Measurements from ENCODE around the gene SLC37A1. TPM values are rescaled to one million over a fixed set of nuclear protein-coding genes. Genes with fewer than 3 reads are reported as not detected.
A peak's percentile ranks its signal among the peaks of the same experiment; 100 is the strongest.

SLC37A1 gene
- total RNA-seq, 1 donor from 2014 or later, result 21.6 TPM

- Histone ChIP-seq H3K27ac (no peak overlapping the region), H3K4me1 (peaks cover 36% of the 10 kb centered on the region), H3K27me3 (no peaks in the 10 kb centered on the region), H3K4me3 (no peak overlapping the region), H3K36me3 (peaks cover 25% of the 10 kb centered on the region), H3K9me3 (no peaks in the 10 kb centered on the region)
- TF ChIP-seq CTCF (IDR thresholded peaks at IDR 0.05), result no peak
- ATAC-seq (no peak), DNase-seq (no peak)
- intact Hi-C loops (cut with DNase I), result no loop called here
Measured at GRCh38 chr21:42531771-42532170, 18.1 kb downstream of the SLC37A1 start.

- ATAC-seq, result peak; percentile 72
Measured at GRCh38 chr21:42532466-42533181, 19.0 kb downstream of the SLC37A1 start.

GRCh38 chr21:42533306-42533962 lies 19.8 kb downstream of the SLC37A1 start:
- Histone ChIP-seq H3K4me1 (peaks cover 21% of the 10 kb centered on the region), H3K4me3 (no peak overlapping the region), H3K9me3 (no peaks in the 10 kb centered on the region), H3K27me3 (no peaks in the 10 kb centered on the region), H3K36me3 (peaks cover 26% of the 10 kb centered on the region), H3K27ac (no peak overlapping the region)
- ATAC-seq (no peak), DNase-seq (no peak)
- intact Hi-C loops (cut with DNase I), result no loop called here
- no peak for TF ChIP-seq CTCF (IDR thresholded peaks at IDR 0.05)

More at GRCh38 chr21:42532466-42533181, 19.0 kb downstream of the SLC37A1 start:
- no peaks in the 10 kb centered on the region for H3K9me3 ChIP-seq
- no peak overlapping the region for H3K4me3 ChIP-seq
- H3K27ac ChIP-seq, result no peak overlapping the region
- peaks cover 26% of the 10 kb centered on the region for H3K36me3 ChIP-seq
- H3K27me3 ChIP-seq, result no peaks in the 10 kb centered on the region
- intact Hi-C loops (cut with DNase I), result no loop called here
- H3K4me1 ChIP-seq, result peaks cover 29% of the 10 kb centered on the region
- no peak for TF ChIP-seq CTCF (IDR thresholded peaks at IDR 0.05)
- DNase-seq, result peak; percentile 82

- intact Hi-C loops (cut with DNase I), result no loop called here
- ATAC-seq (no peak), DNase-seq (no peak)
- H3K27me3 ChIP-seq, result no peaks in the 10 kb centered on the region
- TF ChIP-seq CTCF (IDR thresholded peaks at IDR 0.05), result no peak
- H3K9me3 ChIP-seq, result no peaks in the 10 kb centered on the region
- H3K4me3 ChIP-seq, result no peak overlapping the region
- peaks cover 19% of the 10 kb centered on the region for H3K4me1 ChIP-seq
- H3K36me3 ChIP-seq, result peaks cover 26% of the 10 kb centered on the region
- no peak overlapping the region for H3K27ac ChIP-seq
Measured at GRCh38 chr21:42533963-42534355, 20.3 kb downstream of the SLC37A1 start.

GRCh38 chr21:42534421-42535378 lies 21.0 kb downstream of the SLC37A1 start:
- no peaks in the 10 kb centered on the region for H3K27me3 ChIP-seq
- TF ChIP-seq CTCF (IDR thresholded peaks at IDR 0.05), result no peak
- H3K36me3 ChIP-seq, result peaks cover 29% of the 10 kb centered on the region
- H3K27ac ChIP-seq, result no peak overlapping the region
- no peak overlapping the region for H3K4me3 ChIP-seq
- H3K4me1 ChIP-seq, result peaks cover 19% of the 10 kb centered on the region
- ATAC-seq (peak; percentile 69), DNase-seq (peak; percentile 67)
- intact Hi-C loops (cut with DNase I), result no loop called here
- H3K9me3 ChIP-seq, result no peaks in the 10 kb centered on the region

Measured in upper lobe of right lung (tissue), 1 donor.